MV-4-11 (cell line): Measurements from ENCODE around the gene PINK1.
"Not testable (repeated sequence)": the region's sequence is repeated elsewhere in the genome, so short reads cannot be mapped to it uniquely, and the experiment has no call there.

ENCODE experiments used
- DNase-seq: peaks from one replicate; lab custom pipeline; 2025; lab: John Stamatoyannopoulos, UW

The PINK1 gene

DNA sequence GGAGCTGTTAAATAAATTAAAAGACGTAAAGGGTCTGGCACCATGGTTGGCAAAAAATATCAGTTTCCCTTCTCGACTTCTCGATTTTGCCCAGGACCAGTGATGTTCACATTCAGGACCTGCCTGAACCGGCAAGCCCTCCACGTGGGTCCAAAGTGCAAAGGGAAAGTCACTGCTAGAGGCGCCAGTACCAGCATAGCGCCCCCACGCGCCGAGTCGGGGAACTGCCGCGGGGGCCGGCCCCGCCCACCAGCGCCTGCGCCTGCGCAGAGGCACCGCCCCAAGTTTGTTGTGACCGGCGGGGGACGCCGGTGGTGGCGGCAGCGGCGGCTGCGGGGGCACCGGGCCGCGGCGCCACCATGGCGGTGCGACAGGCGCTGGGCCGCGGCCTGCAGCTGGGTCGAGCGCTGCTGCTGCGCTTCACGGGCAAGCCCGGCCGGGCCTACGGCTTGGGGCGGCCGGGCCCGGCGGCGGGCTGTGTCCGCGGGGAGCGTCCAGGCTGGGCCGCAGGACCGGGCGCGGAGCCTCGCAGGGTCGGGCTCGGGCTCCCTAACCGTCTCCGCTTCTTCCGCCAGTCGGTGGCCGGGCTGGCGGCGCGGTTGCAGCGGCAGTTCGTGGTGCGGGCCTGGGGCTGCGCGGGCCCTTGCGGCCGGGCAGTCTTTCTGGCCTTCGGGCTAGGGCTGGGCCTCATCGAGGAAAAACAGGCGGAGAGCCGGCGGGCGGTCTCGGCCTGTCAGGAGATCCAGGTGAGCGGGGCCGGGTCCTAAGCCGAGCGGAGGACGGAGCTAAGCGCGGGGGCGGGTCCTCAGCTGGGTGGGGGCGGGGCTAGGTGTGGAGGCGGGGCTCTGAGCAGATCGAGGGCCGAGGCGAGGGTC is at the start of gene PINK1:
TSS of gene PINK1 (plus strand) at position 269 of the 875 bp plus-strand sequence. CDS start at position 360, 91 bp downstream.
- DNase-seq: peak; percentile 71

- no peak for DNase-seq
Observed at GRCh38 chr1:20584890-20585289, 48.4 kb upstream of the PINK1 start.

DNA sequence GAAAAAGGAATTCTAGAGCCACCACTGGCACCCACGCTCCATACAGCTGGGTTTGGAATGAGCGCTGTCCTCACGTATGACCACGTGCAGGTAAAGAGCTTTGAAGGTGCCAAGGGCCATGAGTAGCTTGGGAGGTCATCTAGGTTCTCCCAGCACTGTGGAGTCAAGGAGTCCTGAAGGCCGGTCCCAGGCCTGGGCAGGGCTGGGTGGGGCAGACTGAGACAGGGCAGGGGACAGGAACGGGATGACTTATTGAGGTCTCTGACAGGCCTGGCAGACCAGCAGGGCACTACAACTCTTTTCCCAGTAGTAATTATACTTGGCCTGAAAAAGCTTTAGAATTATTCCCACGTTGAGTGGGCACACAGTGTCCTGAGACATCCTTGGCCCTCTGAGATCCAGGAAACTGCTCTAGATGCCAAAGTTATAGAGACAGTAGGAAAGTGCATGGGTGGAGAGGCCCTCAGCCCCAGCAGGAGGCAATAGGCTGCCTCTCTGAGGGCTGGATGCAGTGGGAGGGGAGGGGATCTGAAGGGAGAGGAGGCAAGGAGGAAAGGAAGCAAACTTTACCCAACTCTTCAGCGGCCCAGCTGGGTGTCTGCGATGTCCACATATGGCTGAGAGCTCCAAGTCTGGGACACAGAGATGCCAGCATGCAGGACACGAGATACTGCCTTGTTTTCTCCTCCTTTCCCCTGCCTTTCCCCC is 46.2 kb upstream of the PINK1 start:
- DNase-seq: no peak

GRCh38 chr1:20587661-20588053 is 45.6 kb upstream of the PINK1 start:
- peak; percentile 11 for DNase-seq

DNA sequence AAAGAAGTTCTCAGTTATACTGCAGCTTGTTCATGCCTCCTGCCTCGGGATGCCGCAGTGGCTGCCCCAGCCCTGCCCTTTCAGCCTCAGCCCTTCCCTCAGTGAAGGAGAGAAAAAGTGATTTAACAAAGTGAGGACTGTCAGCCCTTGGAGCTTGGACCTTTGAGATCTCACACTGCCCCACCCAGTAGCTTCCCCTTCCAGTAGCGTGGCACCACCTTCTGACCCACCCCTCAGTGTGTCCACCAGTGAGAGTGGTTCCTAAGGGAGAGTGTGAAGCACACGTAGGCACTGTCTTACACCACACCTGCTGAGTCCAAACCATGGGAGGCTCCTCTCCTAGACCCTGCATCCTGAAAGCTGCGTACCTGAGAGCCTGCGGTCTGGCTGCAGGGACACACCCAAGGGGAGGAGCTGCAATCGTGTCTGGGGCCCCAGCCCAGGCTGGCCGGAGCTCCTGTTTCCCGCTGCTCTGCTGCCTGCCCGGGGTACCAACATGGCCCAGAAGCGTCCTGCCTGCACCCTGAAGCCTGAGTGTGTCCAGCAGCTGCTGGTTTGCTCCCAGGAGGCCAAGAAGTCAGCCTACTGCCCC is 44.5 kb upstream of the PINK1 start, which contains the start of gene CDA:
TSS of gene CDA (plus strand) at position 464 of the 592 bp plus-strand sequence. CDS start at position 497, 33 bp downstream.
- no peak for DNase-seq

DNA sequence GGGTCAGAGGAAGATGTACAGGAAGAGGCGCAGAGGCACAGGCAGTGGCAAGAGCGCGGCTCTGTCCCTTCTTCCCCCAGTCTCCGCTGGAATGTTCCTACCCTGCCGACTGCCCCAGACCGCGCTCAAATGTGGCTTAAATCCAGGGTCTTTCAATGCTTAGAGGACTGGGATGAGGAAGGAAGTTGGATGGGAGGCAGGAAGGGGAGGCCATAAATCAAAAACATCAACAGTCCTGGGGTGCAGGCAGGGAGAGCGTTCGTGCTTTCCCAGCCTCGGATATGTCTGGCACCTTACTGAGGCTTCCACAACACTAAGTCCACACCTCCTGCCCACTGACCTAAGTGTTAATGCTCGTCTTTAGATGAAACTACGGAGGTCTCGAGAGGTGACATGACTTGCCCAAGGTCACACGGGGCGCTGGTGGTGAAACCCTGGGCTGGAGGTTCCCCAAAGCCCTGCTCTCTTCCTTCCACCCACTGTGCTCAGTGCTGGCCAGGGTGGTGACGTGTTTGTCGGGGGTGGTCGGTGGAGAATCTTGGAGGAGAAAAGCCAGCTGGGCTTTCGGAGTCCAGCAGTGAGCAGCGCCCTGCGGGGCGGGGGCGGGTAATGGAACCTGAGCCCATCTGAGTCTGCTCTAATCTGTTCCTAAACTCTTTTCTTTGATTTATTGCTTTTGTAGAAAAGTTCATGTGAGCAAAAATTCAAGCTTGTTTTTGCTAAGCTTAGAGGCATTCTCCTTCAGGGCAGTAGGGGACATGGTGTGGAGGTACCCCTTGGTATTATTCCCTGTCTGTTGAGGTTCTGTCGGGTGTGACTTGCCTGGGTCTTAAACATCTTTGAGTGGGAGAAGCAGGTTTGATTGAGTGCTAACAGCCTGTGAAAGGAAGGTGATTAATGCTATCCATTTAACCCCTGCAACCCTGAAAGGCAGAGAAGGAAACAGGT is 43.7 kb upstream of the PINK1 start:
- DNase-seq: peak; percentile 45

- DNase-seq: peak; percentile 96
Observed at GRCh38 chr1:20590306-20590777, 42.9 kb upstream of the PINK1 start.

GRCh38 chr1:20593756-20594155 is 39.5 kb upstream of the PINK1 start:
- no peak for DNase-seq

GRCh38 chr1:20594746-20595145 is 38.5 kb upstream of the PINK1 start:
- no peak for DNase-seq

GRCh38 chr1:20596106-20596505 is 37.2 kb upstream of the PINK1 start:
- DNase-seq: no peak

DNA sequence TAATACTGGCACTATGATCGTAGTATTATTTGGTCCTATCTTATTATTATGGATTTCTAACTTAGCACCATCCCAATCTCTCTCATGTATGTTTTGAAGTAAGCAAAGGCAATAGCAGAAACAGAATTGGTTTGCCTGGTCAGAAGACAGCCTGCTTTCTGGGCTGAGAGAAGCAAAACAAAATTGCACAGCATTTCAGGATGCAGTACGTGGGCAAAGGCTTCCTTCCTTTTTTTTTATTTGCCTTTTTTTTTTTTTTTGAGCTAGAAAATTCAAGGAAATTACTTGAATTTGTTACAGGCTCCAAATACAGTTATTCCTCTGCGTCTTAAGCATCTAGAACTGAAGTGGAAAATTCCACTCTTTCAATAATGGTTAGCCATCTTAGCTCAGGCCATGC is 35.6 kb upstream of the PINK1 start:
- peak; percentile 70 for DNase-seq

- DNase-seq: no peak
Observed at GRCh38 chr1:20600156-20600555, 33.1 kb upstream of the PINK1 start.

DNA sequence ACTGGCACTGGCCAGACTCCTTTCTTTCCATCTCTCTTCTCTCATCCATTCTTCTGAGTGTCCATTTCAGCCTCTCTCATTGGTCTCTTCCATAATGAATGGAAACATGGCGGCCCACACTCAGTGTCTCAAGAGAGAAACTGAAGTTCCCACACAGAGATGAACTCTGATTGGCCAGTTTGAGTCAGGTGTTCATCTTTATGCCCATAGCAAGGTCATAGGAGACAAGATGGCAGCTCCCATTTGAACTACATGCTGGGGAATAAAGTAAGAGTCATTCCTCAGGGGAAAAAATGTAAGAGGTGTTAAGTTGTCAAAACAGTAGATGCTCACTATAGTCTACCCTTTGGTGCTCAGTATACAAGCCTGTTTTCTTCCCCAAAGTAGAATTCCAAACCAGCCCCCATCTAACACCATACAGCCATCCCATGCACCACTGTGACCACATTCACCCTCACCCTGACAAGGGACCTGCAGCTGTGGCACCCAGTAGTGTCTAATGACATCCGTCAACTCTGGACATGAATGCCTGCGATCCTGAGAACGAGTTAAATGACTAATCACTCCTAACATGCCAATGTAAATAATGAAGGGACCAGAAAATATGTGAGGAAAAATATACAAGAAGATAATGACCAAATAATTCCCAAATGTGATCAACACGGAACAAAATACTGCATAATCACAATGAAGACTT is 32.0 kb upstream of the PINK1 start:
- DNase-seq: no peak

DNA sequence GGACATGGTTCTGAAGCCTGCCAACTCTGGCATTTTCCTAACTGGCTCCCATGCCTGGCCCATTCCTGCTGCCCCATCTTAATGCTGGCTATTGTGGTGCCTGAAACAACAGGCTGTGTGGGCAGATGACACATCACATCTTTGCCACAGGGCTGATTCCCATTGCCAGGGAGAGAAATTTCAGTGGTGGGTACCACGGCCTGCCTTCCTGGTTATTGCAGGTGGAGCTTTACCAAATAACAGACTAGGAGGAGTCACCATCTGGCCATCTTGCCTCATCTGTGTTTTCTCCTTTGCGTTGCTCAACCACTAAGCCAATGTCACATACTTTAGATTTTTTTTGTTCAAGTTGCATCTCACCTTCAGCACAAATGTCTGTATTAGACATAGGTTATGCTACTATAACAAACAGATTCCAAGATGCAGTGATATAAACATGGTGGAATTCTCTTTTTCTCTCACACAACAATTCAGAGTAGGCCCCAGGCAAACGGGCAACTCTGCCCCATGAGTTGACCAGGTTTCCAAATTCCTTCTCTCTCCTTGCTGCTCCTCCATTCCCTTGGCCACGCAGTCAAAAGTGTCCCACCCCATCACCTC is 30.3 kb upstream of the PINK1 start:
- peak; percentile 44 for DNase-seq

DNA sequence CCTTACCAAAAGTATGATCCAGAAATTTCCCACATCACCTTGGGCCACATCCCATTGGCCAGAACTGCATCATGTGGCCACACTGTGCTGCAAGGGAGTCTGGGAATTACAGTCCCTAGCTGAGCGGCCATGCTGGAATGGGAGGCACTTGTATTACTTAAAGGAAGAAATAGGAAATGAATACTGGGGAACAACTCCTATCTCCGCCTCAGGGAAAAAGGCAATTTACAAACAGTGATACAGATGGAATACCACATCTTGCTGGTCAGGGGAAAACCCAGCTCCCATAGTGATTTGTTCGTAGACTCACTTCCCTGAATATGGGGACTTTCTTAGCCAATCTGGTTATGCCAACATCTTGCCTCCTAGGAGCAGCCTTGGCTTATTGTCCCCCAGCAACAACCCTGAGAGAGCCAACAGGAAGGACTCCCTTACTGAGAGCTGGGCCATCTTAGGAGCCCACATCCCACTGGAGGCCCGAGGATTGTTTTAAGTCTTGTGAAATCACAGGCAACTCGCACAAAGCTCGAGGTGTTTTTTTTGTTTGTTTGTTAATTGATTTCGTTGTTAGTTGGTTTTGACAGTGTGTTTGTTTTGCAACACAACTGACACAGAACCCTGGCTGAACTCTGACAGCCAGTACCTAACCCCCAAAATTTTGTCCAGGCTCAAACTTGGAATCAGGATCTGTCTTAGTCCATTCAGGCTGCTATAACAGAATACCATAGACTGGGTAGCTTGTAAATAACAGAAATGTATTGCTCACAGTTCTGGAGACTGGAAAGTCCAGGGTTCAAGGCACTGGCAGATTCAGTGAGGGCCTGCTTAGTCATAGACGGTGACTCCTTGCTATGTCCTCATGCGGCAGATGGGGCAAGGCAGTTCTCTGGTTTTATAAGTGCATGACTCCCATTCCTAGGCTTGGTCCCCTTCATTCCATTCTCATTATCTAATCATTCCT is 29.5 kb upstream of the PINK1 start:
- peak; percentile 45 for DNase-seq

DNA sequence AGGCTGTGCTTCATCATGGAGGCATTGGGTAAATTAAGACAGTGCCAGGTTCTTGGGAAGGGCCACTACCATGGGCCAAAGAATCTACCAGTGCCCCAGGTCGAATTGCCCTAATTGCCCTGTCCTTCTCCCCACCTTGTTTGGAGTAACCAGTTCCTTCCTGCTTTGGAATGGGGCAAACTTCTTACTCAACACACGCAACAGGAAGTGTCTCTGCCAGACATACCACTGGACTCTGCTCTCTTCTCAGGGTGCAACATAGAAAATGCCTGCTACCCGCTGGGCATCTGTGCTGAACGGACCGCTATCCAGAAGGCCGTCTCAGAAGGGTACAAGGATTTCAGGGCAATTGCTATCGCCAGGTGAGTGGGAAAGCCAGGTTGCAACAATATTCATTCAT is 28.6 kb upstream of the PINK1 start:
- DNase-seq: peak; percentile 68

- not testable (repeated sequence) for DNase-seq
Observed at GRCh38 chr1:20606801-20607570, 26.3 kb upstream of the PINK1 start.

- DNase-seq: no peak
Observed at GRCh38 chr1:20609541-20609940, 23.7 kb upstream of the PINK1 start.
